T47D (cell line): ENCODE measurements around the gene CYP4F12.

Source experiments
- DNase-seq, 2 experiments: peaks; one replicate each; pipeline versions ENCODE4 v3.0.0 to v3.0.0-alpha.2; 2011 to 2012; ENCODE audit warnings: low read depth in 1 of 2, low spot score in 1 of 2
- JUND ChIP-seq: IDR thresholded peaks from 2 replicates; pipeline ENCODE4 v1.6.1; 2012; ENCODE audit warnings: low read depth
- in situ Hi-C: cut with HindIII; loops from 2 replicates; pipeline ENCODE4 v1.10.0; 2016; ENCODE audit warnings: low sequenced_read_pairs, low pct_unique_long_range_greater_than_20kb

CYP4F12 gene, protein sequence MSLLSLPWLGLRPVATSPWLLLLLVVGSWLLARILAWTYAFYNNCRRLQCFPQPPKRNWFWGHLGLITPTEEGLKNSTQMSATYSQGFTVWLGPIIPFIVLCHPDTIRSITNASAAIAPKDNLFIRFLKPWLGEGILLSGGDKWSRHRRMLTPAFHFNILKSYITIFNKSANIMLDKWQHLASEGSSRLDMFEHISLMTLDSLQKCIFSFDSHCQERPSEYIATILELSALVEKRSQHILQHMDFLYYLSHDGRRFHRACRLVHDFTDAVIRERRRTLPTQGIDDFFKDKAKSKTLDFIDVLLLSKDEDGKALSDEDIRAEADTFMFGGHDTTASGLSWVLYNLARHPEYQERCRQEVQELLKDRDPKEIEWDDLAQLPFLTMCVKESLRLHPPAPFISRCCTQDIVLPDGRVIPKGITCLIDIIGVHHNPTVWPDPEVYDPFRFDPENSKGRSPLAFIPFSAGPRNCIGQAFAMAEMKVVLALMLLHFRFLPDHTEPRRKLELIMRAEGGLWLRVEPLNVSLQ

GRCh38 chr19:15672580-15673175 is at the start of gene CYP4F12:
Gene CYP4F12, plus strand, starts transcription at chr19:15673087. Its CDS starts 443 bp downstream, at chr19:15673530.
- DNase-seq, result peak in 1 of 2 experiments; percentile 10
- in situ Hi-C loops, result no loop called here
- no peak for TF ChIP-seq JUND

DNA sequence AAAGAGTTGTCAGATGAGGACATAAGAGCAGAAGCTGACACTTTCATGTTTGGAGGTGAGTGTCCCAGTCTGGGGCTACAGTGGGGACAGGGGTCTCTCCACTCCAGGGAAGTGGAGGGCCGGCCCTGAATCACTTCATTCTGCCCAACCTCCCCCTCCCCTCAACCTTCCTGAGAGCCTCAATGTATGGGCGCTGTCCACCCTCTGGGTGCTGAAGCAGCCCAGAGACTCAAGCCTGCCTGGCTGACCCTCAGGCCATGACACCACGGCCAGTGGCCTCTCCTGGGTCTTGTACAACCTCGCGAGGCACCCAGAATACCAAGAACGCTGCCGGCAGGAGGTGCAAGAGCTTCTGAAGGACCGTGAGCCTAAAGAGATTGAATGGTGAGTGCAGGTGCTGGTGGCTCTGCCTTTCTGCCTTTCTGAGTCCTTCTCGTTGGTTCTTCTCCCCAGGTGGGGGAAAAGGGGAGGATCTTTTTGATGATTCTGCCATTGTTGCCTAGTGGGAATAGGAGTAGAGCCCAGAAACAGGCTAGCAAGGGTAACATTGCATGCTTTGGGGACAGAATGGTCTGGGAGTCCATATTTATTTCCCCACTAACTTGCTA is 49.1 kb upstream of the CYP4F12 start:
- in situ Hi-C loops, result no loop called here
- DNase-seq, result peak in 1 of 2 experiments; percentile 69
- no peak for TF ChIP-seq JUND

DNA sequence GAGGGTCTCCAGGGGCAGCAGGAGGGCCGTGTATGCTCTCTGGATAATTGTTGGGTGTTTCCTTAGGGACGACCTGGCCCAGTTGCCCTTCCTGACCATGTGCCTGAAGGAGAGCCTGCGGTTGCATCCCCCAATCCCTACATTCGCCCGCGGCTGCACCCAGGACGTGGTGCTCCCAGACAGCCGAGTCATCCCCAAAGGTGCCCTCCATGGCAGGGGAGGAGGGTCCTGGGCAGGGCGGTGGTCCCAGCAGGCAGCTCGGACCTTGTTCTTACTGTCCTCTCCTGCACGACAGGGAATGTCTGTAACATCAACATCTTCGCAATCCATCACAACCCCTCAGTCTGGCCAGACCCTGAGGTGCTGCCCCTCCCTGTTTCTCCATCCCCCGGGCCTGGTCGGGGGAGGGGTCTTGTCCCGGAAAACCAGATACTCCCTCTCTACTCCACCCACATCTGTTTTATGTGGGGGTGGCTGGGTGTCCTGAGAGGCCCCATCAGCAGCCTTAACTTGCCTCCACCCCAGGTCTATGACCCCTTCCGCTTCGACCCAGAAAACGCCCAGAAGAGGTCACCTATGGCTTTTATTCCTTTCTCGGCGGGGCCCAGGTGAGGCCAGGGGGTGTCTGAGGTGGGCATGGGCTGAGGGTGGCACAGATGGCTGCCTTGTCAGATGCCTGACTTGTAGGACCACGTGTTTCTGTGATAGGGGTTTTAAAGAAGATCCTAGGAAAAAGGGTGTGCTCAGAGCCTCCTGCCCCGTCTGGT is 44.5 kb upstream of the CYP4F12 start:
- DNase-seq, result no peak
- in situ Hi-C loops, result no loop called here

DNA sequence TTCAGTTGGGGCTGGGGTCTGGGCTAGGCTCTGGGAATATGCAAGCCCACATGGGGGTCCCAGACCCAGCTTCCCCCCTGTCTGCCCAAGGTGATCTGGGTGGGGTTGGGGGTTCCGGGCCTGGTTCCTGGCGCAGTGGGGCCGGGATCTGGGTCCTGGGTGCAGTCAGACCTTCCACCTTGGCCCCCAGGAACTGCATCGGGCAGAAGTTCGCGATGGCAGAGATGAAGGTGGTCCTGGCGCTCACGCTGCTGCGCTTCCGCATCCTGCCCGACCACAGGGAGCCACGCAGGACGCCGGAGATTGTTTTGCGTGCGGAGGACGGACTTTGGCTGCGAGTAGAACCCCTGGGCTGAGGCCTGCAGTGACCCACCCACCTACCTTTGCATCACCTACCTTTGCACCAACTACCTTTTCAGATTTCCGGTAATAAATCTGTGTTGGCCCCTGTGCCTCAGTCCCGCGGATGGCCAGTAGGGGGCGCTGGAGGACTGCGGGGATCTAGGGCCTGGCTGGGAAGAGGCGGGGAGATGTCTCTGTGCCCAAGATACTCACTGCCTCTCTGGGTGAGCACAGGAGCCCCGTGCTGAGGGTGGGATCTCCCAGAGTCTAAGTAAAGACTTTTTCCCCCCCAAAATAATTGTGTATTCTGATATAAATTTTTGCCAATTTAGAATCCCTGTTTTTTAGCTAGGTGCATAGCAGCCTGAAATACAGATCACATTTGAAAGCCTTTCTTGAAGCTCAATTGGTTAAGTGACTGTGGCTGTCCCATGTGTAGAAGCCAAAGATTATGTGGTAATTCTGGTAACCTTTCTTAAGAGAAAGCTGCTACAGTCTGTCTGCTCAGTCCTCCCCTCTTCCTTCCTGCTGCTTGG is 43.6 kb upstream of the CYP4F12 start:
- TF ChIP-seq JUND, result no peak
- peak; percentile 18 to 64 for DNase-seq
- in situ Hi-C loops, result no loop called here

More for the DNA sequence above, 44.5 kb upstream of the CYP4F12 start:
- no peak for TF ChIP-seq JUND

GRCh38 chr19:15631817-15632216 is 41.1 kb upstream of the CYP4F12 start:
- no peak for TF ChIP-seq JUND
- DNase-seq, result peak in 1 of 2 experiments; percentile 50
- in situ Hi-C loops, result no loop called here

- DNase-seq, result no peak
- TF ChIP-seq JUND, result no peak
- in situ Hi-C loops, result no loop called here
These were observed 39.6 kb upstream of the CYP4F12 start for GRCh38 chr19:15633082-15633835.

DNA sequence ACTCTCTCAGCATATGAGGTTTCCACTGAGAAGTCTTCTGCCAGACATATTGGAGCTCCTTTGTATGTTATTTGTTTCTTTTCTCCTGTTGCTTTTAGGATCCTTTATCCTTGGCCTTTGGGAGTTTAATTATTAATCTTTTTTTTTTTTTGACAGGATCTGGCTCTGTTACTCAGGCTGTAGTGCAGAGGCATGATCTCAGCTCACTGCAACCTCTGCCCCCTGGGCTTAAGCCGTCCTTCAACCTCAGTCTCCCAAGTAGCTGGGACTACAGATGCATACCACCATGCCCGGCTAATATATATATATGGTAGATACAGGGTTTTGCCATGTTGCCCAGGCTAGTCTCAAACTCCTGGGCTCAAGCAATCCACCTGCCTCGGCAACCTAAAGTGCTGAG is 38.8 kb upstream of the CYP4F12 start:
- no peak for DNase-seq
- in situ Hi-C loops, result no loop called here
- TF ChIP-seq JUND, result no peak

- no peak for TF ChIP-seq JUND
- DNase-seq, result no peak
- in situ Hi-C loops, result no loop called here
These were observed 37.7 kb upstream of the CYP4F12 start for GRCh38 chr19:15635016-15635805.

DNA sequence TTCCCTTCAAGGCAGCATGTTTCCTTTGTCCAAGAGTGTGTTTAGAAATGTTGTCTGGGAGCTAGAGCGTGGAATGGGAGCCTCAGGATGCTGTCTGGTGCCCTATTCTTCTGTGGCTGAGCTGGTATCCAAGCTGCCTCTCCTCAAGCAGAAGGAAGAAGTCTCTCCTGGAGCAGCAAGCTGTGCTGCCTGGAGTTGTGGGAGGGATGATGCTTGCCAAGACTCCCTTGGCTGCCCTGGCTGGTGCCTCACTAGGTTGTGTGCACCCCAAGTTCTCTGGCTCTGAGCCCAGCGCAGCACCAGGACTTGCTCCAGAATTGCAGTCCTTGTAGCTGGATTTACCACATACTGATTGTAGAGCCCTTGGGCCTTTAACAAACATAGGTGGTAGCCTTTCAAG is 36.9 kb upstream of the CYP4F12 start:
- no peak for DNase-seq
- in situ Hi-C loops, result no loop called here
- no peak for TF ChIP-seq JUND

DNA sequence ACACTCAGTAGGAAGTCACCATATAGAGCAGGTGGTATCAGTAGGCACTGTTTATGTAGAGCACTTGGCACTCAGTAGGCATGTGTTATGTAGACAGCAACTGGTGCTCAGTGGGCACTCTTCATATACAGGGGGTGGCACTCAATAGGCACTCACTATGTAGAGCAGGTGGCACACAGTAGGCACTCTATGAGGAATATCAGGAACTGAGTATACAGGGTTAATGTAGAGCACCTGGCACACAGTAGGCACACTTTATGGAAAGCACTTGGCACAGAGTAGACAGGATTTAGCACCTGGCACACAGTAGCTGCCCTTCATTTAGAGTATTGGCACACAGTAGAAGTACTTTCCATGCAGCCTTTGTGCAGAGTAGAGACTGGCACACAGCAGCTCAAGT is 33.3 kb upstream of the CYP4F12 start:
- in situ Hi-C loops, result no loop called here
- DNase-seq, result no peak
- TF ChIP-seq JUND, result no peak
